Omental fat pad (tissue), 4 donors: ENCODE measurements around the gene HOXA13. TPM values are rescaled to one million over a fixed set of nuclear protein-coding genes. Genes with fewer than 3 reads are reported as not detected.

Experiments used
- ATAC-seq: fragments of 150-250 bp; one replicate; pipeline ENCODE4 v1.9.1; 2016; ENCODE audit warnings: mild to moderate bottlenecking, moderate library complexity; ENCODE audit not compliant: low FRiP score
- DNase-seq: peaks from one replicate; pipeline ENCODE4 v3.0.0-alpha.2; 2019; ENCODE audit warnings: low spot score
- CTCF ChIP-seq, 3 donors: fragments of 450-650 bp; IDR thresholded peaks; one replicate each; pipeline ENCODE4 v1.5.1; 2016 to 2017; ENCODE audit warnings: antibody characterized with exemption in 3 of 3, mild to moderate bottlenecking in 3 of 3, moderate library complexity in 2 of 3
- total RNA-seq, 4 donors: library from RNA; depleted of rRNA; stranded (reverse); fragments of >200 nt; gene quantifications; one replicate each; pipeline ENCODE4 v1.1.0, GENCODE V29; 2016

The HOXA13 gene
- total RNA-seq, 4 donors from 2014 or later: not detected

- DNase-seq: no peak
- no peak for TF ChIP-seq CTCF (IDR thresholded peaks at IDR 0.05)
- ATAC-seq: no peak
These were observed 11.2 kb upstream of the HOXA13 start for GRCh38 chr7:27211084-27211446.

GRCh38 chr7:27210441-27211083 lies 10.7 kb upstream of the HOXA13 start:
- DNase-seq (no peak), ATAC-seq (peak; percentile 54)
- peak in 1 of 3 donors; percentile 67 for TF ChIP-seq CTCF (IDR thresholded peaks at IDR 0.05)

GRCh38 chr7:27209933-27210440 lies 10.1 kb upstream of the HOXA13 start:
- DNase-seq (no peak), ATAC-seq (no peak)
- no peak for TF ChIP-seq CTCF (IDR thresholded peaks at IDR 0.05)

- DNase-seq (no peak), ATAC-seq (no peak)
- no peak for TF ChIP-seq CTCF (IDR thresholded peaks at IDR 0.05)
These were observed 9.1 kb upstream of the HOXA13 start for GRCh38 chr7:27208998-27209397.

- no peak for TF ChIP-seq CTCF (IDR thresholded peaks at IDR 0.05)
- DNase-seq (no peak), ATAC-seq (no peak)
These were observed 7.6 kb upstream of the HOXA13 start for GRCh38 chr7:27207348-27207985.

GRCh38 chr7:27205325-27206280 lies 5.7 kb upstream of the HOXA13 start:
- ATAC-seq: no peak

More at GRCh38 chr7:27205325-27206280, 5.7 kb upstream of the HOXA13 start:
- DNase-seq: no peak
- TF ChIP-seq CTCF (IDR thresholded peaks at IDR 0.05): no peak
